HT-29 (cell line): ENCODE results near the gene SYT9. TPM values are rescaled to one million over a fixed set of nuclear protein-coding genes. Genes with fewer than 3 reads are reported as not detected.
"Not testable (repeated sequence)": the region's sequence is repeated elsewhere in the genome, so short reads cannot be mapped to it uniquely, and the experiment has no call there.

Experiments used
- DNase-seq: peaks from one replicate; pipeline ENCODE4 v3.0.0-alpha.2; 2015; ENCODE audit warnings: low spot score
- total RNA-seq: library from RNA; depleted of rRNA; stranded (reverse); fragments of >200 nt; shearing (Covaris generic); gene quantifications from 2 replicates; pipeline ENCODE4 v1.2.3, GENCODE V29; 2014

The SYT9 gene
- total RNA-seq, 1 experiment from 2014 or later, result not detected

GRCh38 chr11:7275133-7275532 is 23.4 kb downstream of the SYT9 start:
- no peak for DNase-seq

DNA sequence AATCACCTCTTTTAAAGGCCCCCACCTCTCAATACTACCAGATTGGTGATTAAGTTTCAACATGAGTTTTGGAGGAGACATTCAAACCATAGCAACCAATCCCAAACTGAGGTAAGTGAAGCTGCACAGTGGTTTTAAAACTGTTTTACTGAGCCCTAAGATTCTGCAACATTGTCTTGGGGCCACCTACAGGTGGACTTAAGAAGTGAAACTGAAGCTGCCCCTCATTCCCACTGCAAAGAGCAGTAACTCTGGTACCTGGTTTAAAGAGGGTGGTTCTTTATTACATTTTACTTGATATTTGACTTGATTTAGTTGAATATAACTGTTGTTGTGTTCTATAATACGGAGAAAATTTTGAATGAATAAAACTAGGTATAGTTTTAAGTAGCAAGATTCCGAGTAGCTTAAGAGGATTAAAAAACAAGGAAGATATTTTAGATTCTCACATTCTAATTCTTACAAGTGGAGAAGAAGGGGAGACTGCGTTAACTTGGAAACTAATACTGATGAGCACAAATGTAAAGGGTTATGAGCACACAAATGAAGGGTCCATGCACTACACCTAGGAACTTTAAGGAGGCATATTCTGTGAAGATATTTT is 26.7 kb downstream of the SYT9 start:
- peak; percentile 58 for DNase-seq

GRCh38 chr11:7279676-7280075 is 28.0 kb downstream of the SYT9 start:
- no peak for DNase-seq

GRCh38 chr11:7281079-7281478 is 29.4 kb downstream of the SYT9 start:
- peak; percentile 12 for DNase-seq

- no peak for DNase-seq
Measured at GRCh38 chr11:7281809-7282208, 30.1 kb downstream of the SYT9 start.

- DNase-seq, result no peak
Measured at GRCh38 chr11:7286178-7286577, 34.5 kb downstream of the SYT9 start.

DNA sequence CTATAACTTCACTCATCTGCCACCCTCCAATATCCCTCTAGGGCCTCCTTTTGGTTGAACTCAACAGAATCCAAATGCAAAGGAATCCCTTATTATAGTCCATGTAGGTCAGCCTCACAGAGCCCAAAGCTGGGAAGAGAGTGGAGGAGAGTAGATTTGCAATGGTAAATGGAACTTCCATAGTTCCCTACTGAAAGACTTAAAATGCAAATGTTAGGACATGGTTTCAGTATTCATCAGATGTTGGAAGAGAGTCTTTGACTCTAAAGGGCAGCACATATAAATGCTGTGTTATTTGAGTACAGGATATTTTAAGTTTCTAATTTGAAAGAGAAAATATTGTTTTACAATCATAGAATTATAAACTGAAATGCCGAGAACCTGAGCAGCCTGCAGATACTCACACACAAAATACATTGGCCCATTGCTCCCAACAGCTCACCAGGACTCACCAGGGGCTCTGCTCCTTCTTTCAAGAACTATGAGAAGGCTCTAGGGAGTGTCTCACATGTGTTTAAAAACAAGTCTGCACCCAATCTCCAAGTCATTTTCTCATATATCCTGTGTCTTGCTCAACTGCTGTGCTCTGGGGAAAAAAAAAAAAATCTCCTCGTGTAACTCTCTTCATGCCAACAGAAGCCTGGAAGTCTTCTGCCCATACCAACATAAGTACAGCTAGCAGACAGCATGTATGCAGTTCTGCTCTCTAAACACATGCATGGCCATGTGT is 39.6 kb downstream of the SYT9 start:
- DNase-seq, result no peak

DNA sequence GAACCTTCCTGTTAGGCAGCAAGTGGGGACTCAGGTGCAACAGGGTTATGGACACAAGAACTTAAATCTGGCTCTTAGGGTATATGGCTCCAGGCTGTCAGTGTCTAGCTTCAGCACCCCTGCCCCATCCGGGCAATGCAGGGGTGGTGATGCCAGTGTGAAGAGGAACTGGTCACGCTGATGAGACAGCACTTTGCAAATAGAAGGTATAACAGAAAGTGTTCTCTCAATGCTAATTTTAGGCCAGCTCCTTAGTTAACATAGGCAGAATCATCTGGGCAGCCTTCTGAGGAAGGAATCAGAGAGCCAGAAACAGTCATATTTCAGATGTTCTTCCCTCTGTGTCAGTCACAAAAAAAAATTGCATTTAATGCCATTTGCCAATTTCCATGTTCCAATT is 41.2 kb downstream of the SYT9 start:
- no peak for DNase-seq

- DNase-seq, result peak; percentile 5
Measured at GRCh38 chr11:7299393-7299792, 47.7 kb downstream of the SYT9 start.

- no peak for DNase-seq
Measured at GRCh38 chr11:7300281-7300680, 48.6 kb downstream of the SYT9 start.

DNA sequence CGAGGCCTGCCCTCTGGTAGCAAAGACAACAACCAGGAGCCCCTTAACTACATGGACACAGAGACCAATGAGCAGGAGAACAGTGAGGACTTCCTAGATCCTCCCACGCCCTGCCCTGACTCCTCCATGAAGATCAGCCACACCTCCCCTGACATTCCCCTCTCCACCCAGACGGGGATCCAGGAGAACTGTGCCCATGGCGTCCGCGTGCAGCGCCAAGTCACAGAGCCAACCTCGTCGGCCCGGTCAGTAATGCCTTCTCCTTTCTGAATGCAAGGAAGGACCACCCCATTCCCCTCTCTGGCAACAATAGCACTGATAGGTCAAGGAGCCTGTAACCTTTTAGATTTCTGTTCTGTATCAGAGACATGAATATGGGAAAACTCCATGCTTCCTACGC is 51.4 kb downstream of the SYT9 start:
- no peak for DNase-seq

DNA sequence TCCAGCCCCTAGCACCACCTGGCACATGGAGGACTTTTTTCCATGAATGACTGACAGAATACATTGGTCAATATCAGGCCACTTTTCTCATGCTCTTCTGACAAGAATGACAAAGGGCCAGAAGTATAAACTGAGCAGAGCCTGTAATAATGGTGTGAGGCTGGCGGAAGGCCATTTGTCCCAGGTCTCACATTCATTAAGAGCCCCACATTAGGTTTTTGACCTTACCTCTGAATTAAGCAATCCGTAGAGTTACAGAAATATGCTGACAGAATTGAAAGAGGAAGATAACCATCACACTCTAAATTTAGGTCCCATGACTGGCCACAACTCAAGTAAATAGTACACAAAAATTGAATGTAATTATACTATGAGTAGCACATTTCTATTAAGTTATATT is 55.2 kb downstream of the SYT9 start:
- no peak for DNase-seq

DNA sequence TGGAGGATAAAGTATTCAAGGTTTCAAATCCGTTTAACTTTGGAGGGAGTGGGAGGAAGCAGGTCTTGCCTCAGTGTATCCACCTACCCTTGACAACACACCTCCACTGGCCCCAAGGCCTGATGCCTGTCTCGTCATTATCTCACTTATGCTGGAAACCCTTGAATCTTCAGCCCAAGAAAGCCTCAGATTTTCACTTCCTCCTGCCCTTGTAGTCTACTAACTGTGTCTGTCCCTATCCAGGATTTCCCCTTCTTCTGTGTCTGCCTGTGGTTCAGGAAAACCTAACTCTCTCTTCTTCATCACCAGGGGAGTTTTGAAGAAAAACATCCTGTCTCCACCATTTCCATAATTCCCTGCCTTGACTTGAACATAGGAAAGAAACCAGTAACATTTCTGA is 56.1 kb downstream of the SYT9 start:
- no peak for DNase-seq

DNA sequence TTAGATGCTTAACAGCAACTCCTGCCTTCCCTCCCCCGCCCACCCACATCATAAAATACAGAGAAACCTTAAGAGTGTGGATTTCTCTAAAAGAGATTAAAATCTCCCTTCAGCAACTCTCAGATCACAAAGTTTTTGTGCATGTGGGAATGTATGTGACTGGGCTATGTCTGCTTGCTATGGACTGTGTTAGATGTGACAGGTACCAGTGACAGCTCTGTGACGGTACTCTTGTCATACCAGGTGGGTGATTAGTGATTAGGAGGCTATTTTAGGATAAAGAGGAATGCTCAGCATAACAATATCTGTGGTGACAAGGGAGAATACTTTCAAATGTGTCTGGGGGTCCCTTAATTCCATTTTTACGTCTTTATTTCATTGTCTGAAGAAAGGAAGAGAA is 60.2 kb downstream of the SYT9 start:
- DNase-seq, result no peak

DNA sequence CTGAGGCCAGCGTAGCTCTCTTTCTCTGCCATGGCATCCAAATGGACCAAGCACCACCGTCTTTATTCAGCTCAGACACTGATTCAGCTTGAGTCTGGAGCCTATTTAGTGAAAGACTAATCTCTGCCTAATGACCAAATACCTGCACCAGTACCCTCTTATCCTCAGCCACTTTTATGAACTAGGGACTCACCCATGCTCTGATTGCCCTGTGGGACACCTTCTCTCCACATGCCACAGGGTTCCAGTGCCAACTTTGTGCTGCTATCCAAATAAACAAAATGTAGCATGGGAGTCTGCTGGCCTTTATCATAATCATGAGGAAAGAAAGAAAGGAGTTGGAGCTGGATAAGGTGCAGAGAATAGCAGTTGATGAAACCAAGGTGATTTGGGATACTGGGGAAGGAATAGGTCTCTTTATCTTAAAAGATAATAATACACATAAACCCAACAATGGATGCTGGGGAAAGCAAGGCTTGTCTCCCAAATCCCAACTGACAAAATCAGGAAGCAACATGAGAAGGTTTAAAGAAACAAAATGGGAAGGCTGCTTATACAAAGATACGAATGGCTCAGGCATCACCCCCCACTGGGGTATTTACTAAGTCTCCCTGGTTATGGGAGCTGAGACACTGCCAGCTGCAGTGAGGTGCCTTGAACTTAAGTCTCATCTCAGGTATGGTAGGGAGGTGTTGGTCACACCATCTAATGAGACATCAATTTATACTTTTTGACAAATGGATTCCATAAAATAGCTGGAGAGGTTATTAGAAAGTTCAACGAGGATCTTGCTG is 63.3 kb downstream of the SYT9 start:
- no peak for DNase-seq

GRCh38 chr11:7319501-7319900 is 67.8 kb downstream of the SYT9 start:
- DNase-seq, result no peak

DNA sequence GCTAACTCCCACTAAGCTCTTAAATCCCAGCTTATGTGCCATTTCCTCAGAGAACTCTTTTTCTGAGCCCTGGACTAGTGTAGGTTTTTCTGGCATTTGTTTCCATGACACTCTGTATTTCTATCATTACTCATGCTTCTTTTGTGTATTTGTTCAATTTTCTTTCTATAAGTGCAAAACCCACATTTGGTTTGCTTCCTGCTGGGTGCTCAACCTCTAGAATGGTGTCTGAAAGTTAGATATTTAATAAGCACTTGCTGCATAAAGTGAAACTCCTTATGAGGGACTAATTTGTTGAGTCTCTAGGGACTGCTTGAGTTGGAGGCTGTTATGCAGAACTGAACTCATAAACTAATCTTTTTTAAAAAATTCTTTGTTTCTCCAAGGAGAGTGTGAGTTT is 68.6 kb downstream of the SYT9 start:
- no peak for DNase-seq

DNA sequence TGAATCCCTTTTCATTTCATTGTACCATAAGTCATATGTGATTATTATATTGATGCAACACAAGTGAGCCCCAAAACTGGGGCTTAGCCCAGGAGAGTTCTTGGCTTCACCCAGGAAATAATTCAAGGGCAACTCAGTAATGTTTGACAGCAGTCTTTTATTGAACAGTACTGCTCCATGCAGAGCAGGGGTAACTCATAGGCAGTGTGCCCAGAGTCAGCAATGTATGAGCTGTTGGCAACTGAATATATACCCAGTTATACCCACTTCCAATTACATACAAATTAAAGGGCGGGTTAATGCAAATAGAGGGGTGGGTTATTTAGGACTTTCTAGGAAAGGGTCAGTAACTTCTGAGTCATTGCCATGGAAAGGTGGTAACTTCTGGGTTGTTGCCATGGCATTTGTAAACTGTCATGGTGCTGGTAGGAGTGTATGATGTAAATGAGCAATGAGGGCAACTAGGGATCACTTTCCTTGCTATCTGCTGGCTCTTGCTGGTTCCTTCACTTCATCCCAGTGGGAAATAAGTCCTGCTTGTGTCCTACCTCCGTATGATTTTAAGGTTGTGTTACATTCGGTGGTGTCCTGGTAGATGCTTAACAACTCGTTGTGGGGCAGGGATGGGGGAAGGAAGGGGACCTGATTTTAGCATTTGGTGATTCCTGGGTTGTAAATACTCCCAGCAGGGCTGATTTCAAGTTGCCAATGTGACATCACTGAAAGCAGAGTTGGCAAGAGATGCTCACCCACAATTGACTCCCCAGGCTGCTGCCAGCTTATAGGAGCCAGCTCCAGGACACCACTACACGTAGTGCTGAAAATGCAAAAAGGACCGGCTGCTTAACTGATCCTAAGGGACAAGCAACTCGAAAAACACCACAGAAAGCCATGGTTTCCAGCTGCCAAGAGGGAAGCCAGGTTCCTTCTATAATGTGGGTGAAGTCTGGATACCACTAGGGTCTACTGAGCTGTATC is 70.1 kb downstream of the SYT9 start:
- no peak for DNase-seq

DNA sequence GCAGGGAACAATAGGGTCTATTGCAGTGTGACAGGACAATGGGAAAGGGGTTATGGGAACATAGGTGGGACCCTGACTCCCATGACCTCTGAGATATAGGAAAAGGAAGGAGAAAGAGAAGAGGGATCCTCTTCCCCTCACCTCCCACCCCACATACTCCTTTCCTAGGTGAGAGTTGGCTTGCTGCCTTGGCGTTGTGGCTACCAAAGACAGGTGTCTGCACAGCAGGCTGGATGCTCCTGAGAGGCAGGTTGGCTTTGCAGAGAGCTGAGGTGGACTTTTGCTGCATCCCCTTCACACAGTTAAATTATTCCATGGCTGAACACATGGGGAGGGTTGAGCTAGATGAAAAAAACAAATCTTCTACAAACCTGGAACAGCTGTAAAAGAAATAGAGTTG is 80.7 kb downstream of the SYT9 start:
- no peak for DNase-seq

GRCh38 chr11:7332962-7333361 is 81.3 kb downstream of the SYT9 start:
- no peak for DNase-seq

- DNase-seq, result not testable (repeated sequence)
Measured at GRCh38 chr11:7335442-7335841, 83.7 kb downstream of the SYT9 start.

- DNase-seq, result no peak
Measured at GRCh38 chr11:7341551-7341950, 89.8 kb downstream of the SYT9 start.
